B cell (primary cell): ENCODE data around the gene TMBIM6.

Experiments used
- EZH2 ChIP-seq: IDR thresholded peaks from 2 replicates; pipeline ENCODE4 v1.6.1; 2012; ENCODE audit warnings: borderline replicate concordance, low read depth, mild to moderate bottlenecking, moderate library complexity, low read length; ENCODE audit not compliant: insufficient read depth, poor library complexity, severe bottlenecking
- TF ChIP-seq, protein P1 (sequence below): fragments of 200-600 bp; IDR thresholded peaks from one replicate; pipeline ENCODE4 v1.8.0; 2022; ENCODE audit warnings: antibody characterized with exemption, mild to moderate bottlenecking

- TF ChIP-seq, protein P1, sequence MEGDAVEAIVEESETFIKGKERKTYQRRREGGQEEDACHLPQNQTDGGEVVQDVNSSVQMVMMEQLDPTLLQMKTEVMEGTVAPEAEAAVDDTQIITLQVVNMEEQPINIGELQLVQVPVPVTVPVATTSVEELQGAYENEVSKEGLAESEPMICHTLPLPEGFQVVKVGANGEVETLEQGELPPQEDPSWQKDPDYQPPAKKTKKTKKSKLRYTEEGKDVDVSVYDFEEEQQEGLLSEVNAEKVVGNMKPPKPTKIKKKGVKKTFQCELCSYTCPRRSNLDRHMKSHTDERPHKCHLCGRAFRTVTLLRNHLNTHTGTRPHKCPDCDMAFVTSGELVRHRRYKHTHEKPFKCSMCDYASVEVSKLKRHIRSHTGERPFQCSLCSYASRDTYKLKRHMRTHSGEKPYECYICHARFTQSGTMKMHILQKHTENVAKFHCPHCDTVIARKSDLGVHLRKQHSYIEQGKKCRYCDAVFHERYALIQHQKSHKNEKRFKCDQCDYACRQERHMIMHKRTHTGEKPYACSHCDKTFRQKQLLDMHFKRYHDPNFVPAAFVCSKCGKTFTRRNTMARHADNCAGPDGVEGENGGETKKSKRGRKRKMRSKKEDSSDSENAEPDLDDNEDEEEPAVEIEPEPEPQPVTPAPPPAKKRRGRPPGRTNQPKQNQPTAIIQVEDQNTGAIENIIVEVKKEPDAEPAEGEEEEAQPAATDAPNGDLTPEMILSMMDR: peak; percentile 89
- TF ChIP-seq EZH2: no peak
Measured at GRCh38 chr12:49763006-49763591, 21.7 kb downstream of the TMBIM6 start.
